Measurements from ENCODE around the gene GORAB. TPM values are rescaled to one million over a fixed set of nuclear protein-coding genes. Genes with fewer than 3 reads are reported as not detected.

GORAB gene
- total and polyA plus RNA-seq, 2 of the 8 experiments (the other 6 are each of a cell fraction or from before 2014, with no cell fraction given) = 4.0 to 9.6 TPM

- TF ChIP-seq, protein P1, sequence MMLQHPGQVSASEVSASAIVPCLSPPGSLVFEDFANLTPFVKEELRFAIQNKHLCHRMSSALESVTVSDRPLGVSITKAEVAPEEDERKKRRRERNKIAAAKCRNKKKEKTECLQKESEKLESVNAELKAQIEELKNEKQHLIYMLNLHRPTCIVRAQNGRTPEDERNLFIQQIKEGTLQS (IDR thresholded peaks at IDR 0.05; ENCODE audit: insufficient read depth, low read depth, low read length) = no peak
- TF ChIP-seq HDAC6 (IDR thresholded peaks at IDR 0.05; ENCODE audit: low read depth, low read length) (no peak), GABPA (IDR thresholded peaks at IDR 0.05; ENCODE audit: borderline replicate concordance, insufficient read depth, low read length) (no peak), RFX5 (IDR thresholded peaks at IDR 0.05; ENCODE audit: borderline replicate concordance, low read depth, low read length) (no peak), GTF2F1 (IDR thresholded peaks at IDR 0.05; ENCODE audit: borderline replicate concordance, low read depth, low read length) (peak; percentile 27; the same call in 1 of the 2 replicates)
- TF ChIP-seq, protein P2, sequence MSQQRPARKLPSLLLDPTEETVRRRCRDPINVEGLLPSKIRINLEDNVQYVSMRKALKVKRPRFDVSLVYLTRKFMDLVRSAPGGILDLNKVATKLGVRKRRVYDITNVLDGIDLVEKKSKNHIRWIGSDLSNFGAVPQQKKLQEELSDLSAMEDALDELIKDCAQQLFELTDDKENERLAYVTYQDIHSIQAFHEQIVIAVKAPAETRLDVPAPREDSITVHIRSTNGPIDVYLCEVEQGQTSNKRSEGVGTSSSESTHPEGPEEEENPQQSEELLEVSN (IDR thresholded peaks at IDR 0.05) = peak; percentile 45
Measured at GRCh38 chr1:170531758-170532657, at the start of gene GORAB (continued).

Measured in H1 (cell line).